Activated CD8-positive, alpha-beta memory T cell treated with anti-CD3 and anti-CD28 coated beads, Interleukin-2, amount 50 U/mL, for 48 hours (primary cell): ENCODE results near the gene NLRP1.

Source experiments
- DNase-seq: peaks from one replicate; pipeline ENCODE4 v3.0.0-alpha.2; 2020

The NLRP1 gene

DNA sequence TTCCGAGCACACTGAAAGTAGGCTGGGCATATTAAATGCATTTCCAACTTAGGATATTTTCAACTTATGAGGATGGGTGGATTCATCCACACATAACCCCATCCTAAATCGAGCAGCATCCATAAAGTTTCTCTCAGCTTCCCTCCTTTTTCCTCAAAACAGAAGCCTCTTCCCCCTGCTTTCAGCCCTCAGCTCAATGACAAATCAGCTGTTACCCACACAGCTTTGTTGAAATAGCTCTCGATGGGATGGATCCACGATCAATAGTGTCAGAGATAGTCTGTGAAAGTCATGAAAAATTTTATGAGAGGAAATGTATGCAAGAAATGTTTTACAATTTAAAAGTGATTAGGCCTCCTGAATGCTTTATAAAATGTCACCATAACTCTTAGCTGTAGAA lies 118.0 kb downstream of the NLRP1 start:
- no peak for DNase-seq

DNA sequence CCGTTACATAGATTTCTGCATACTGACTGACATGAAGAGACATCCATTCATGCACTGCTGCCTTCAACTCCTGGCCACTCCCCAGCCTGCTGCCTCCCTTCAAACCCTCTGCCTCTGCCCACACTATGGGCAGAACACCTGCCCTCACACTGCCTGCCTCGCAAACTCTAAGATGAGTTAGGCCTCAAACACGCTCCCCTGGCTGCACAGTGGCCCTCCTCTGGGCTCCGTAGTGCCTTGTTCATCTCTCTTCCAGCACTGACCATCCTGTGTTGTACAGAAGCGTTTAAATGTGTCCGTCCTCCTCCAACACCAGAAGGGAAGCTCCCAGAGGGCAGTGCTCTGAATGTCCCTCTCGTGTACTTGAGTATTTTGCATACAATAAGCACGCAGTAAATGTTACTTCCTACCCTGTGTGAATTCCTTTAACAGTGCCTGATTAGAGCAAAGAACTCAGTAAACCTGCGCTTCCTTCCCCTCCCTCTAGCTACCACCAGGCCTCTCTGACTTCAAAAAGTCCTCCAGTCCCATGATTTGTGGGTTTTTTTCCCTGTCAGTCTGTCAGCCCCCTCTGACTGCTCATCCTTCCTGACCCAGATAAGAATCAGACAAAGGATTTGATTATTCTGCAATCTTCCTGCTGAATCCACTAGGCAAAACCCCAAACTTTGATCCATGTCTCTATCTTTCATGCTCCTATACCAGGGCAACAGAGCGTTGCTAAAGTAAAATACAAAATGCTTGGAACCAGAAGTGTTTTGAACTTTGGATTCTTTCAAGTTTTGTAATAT lies 119.4 kb downstream of the NLRP1 start:
- no peak for DNase-seq
